K562 (cell line): Measurements from ENCODE around the gene ZNF462. TPM values are rescaled to one million over a fixed set of nuclear protein-coding genes. Genes with fewer than 3 reads are reported as not detected.

Source experiments
- ATAC-seq: fragments of 200-7000 bp; cut with Tn5 transposase; 3 replicates; pipeline ENCODE4 v1.9.1; 2020; ENCODE audit warnings: moderate library complexity
- BruUV-seq: library from RNA; stranded (reverse); fragments of 400-500 nt; replicated peaks from 2 replicates; lab custom pipeline; 2021; lab: Mats Ljungman, UMichigan
- CTCF ChIA-PET: fragments of 300-600 bp; formaldehyde crosslinking; extraction: SDS; loops from one replicate; lab custom pipeline; 2021; ENCODE audit warnings: low intra/inter-chr PET ratio; lab: Yijun Ruan, JAX
- POLR2A ChIA-PET: fragments of 300-600, 350-650 bp; sonication (Branson Sonifier 250); formaldehyde crosslinking; extraction: SDS; loops from one replicate; lab custom pipeline; 2021; ENCODE audit warnings: antibody characterized with exemption, inconsistent platforms; lab: Yijun Ruan, JAX
- DNase-seq, 4 experiments: peaks; one replicate each; pipeline versions ENCODE4 v3.0.0 to v3.0.0-alpha.2; 2011 to 2018; ENCODE audit warnings: low spot score in 3 of 4, mixed read lengths in 3 of 4; ENCODE audit errors: extremely low read depth in 1 of 4
- FAIRE-seq: peaks from 2 replicates; lab custom pipeline; 2011; peaks lifted over from hg19 to GRCh38; lab: Jason Lieb, UNC
- H2AFZ ChIP-seq: 2 replicates; pipeline ENCODE4 v1.6.0; 2011; ENCODE audit warnings: low read depth, low read length, control low read depth, inconsistent platforms
- H3K27ac ChIP-seq: fragments of 200-600 bp; 3 replicates; pipeline ENCODE4 v1.8.0; 2011; ENCODE audit warnings: low read depth, mild to moderate bottlenecking, control low read depth, inconsistent platforms, low read length, moderate library complexity, mixed read lengths; ENCODE audit errors: extremely low read depth
- H3K27me3 ChIP-seq, 2 experiments: fragments of 300-600 bp in 1 of 2; 2 replicates in 1 of 2; 3 replicates in 1 of 2; pipeline versions ENCODE4 v1.6.0 to v1.8.0; 2011; ENCODE audit warnings: inconsistent platforms in 2 of 2, low read length in 2 of 2, mild to moderate bottlenecking in 1 of 2, mixed read lengths in 1 of 2, moderate library complexity in 1 of 2; ENCODE audit not compliant: control insufficient read depth in 2 of 2, insufficient read depth in 2 of 2
- H3K36me3 ChIP-seq: fragments of 300-600 bp; 3 replicates; pipeline ENCODE4 v1.8.0; 2011; ENCODE audit warnings: mild to moderate bottlenecking, low read length, inconsistent platforms; ENCODE audit not compliant: control insufficient read depth, insufficient read depth
- H3K4me1 ChIP-seq, 2 experiments: fragments of 200-600 bp in 1 of 2; replicated peaks in 1 of 2; 2 replicates in 1 of 2; 3 replicates in 1 of 2; pipeline versions ENCODE4 v1.5.1 to v1.8.0; 2011; ENCODE audit warnings: inconsistent platforms in 2 of 2, low read length in 2 of 2, mild to moderate bottlenecking in 1 of 2, mixed read lengths in 1 of 2, moderate library complexity in 1 of 2; ENCODE audit not compliant: control insufficient read depth in 2 of 2, insufficient read depth in 2 of 2
- H3K4me2 ChIP-seq: 2 replicates; pipeline ENCODE4 v1.6.1; 2011; ENCODE audit warnings: low read length, control low read depth, inconsistent platforms, mixed read lengths; ENCODE audit not compliant: insufficient read depth
- H3K4me3 ChIP-seq: fragments of 200-600 bp; sonication (generic), shearing (Covaris generic); 2 replicates; pipeline ENCODE4 v1.5.1; 2016; ENCODE audit warnings: control low read depth, inconsistent platforms
- H3K79me2 ChIP-seq: fragments of 200-600 bp; 3 replicates; pipeline ENCODE4 v1.8.0; 2011; ENCODE audit warnings: low read length, inconsistent platforms; ENCODE audit not compliant: control insufficient read depth, insufficient read depth
- H3K9ac ChIP-seq, 2 experiments: 2 replicates each; pipeline versions ENCODE4 v1.6.0 to v1.6.1; 2011; ENCODE audit warnings: low read depth in 2 of 2, low read length in 2 of 2, control low read depth in 1 of 2, inconsistent platforms in 1 of 2, mild to moderate bottlenecking in 1 of 2, mixed read lengths in 1 of 2; ENCODE audit not compliant: insufficient read depth in 1 of 2
- H3K9me1 ChIP-seq: one replicate; pipeline ENCODE4 v1.6.0; 2011; ENCODE audit warnings: inconsistent platforms, mild to moderate bottlenecking, low read length, moderate library complexity; ENCODE audit not compliant: control insufficient read depth, insufficient read depth
- H3K9me3 ChIP-seq: replicated peaks from 2 replicates; pipeline ENCODE4 v1.5.1; 2011; ENCODE audit warnings: low read depth, low read length, inconsistent platforms; ENCODE audit not compliant: control insufficient read depth, insufficient read depth
- H4K20me1 ChIP-seq: replicated peaks from 2 replicates; pipeline ENCODE4 v1.6.1; 2011; ENCODE audit warnings: low read length, inconsistent platforms, mixed read lengths; ENCODE audit not compliant: control insufficient read depth, insufficient read depth
- CREB3L1 ChIP-seq: fragments of 450-650 bp; IDR thresholded peaks from 2 replicates; pipeline ENCODE4 v1.6.1; 2014; ENCODE audit warnings: low read depth, mild to moderate bottlenecking, moderate library complexity, borderline replicate concordance
- E2F6 ChIP-seq, 2 experiments: IDR thresholded peaks; 2 replicates each; pipeline ENCODE4 v1.6.1; 2011; ENCODE audit warnings: borderline replicate concordance in 1 of 2, control low read depth in 1 of 2, low read depth in 1 of 2, low read length in 1 of 2, mild to moderate bottlenecking in 1 of 2, mixed read lengths in 1 of 2, moderate library complexity in 1 of 2; ENCODE audit not compliant: insufficient read depth in 1 of 2, insufficient read length in 1 of 2, poor library complexity in 1 of 2, severe bottlenecking in 1 of 2; ENCODE audit errors: extremely low read depth in 1 of 2
- GABPA ChIP-seq: fragments of 200-800 bp; sonication (Bioruptor generic); conservative IDR thresholded peaks from 2 replicates; pipeline ENCODE4 v1.6.1; 2016; ENCODE audit warnings: low read depth, missing genetic modification characterization, missing compliant biosample characterization
- MTA2 ChIP-seq: fragments of 450-650 bp; IDR thresholded peaks from 2 replicates; pipeline ENCODE4 v1.6.1; 2016; ENCODE audit warnings: low read depth
- NFE2 ChIP-seq: IDR thresholded peaks from 2 replicates; pipeline ENCODE4 v1.6.1; 2014; ENCODE audit warnings: antibody characterized with exemption, low read depth
- PHB2 ChIP-seq: fragments of 450-650 bp; IDR thresholded peaks from 2 replicates; pipeline ENCODE4 v1.6.1; 2017; ENCODE audit warnings: low read depth
- RBFOX2 ChIP-seq: fragments of 200-400 bp; formaldehyde crosslinking; IDR thresholded peaks from 2 replicates; pipeline ENCODE4 v1.6.1; 2017; ENCODE audit warnings: low read depth, mild to moderate bottlenecking, low read length, moderate library complexity
- SIRT6 ChIP-seq: IDR thresholded peaks from one replicate; pipeline ENCODE4 v1.6.1; 2012; ENCODE audit warnings: low read depth, mild to moderate bottlenecking, control low read depth, inconsistent platforms, low read length, moderate library complexity
- SPI1 ChIP-seq: IDR thresholded peaks from 2 replicates; pipeline ENCODE4 v1.6.1; 2011; ENCODE audit warnings: low read depth, low read length, control low read depth, borderline replicate concordance
- TAF15 ChIP-seq: fragments of 200-400 bp; formaldehyde crosslinking; IDR thresholded peaks from 2 replicates; pipeline ENCODE4 v1.6.1; 2017; ENCODE audit warnings: mild to moderate bottlenecking, low read depth, low read length, moderate library complexity
- ZNF133 ChIP-seq: fragments of 250-450 bp; sonication (Bioruptor Pico); IDR thresholded peaks from 2 replicates; pipeline ENCODE4 v1.4.0; 2020; ENCODE audit warnings: mild to moderate bottlenecking
- ZNF143 ChIP-seq: sonication (generic); formaldehyde crosslinking; IDR thresholded peaks from 2 replicates; pipeline ENCODE4 v1.9.0; 2022; ENCODE audit warnings: mild to moderate bottlenecking, missing genetic modification reagents
- ZNF696 ChIP-seq: fragments of 250-450 bp; sonication (Bioruptor Pico); conservative IDR thresholded peaks from 2 replicates; pipeline ENCODE4 v1.4.0; 2020; ENCODE audit warnings: mild to moderate bottlenecking, moderate library complexity
- WGBS: fragments of 100-300 bp; shearing (Covaris generic); methylation state at CpG from one replicate; pipeline ENCODE4 v1.1.6; 2016; ENCODE audit warnings: low coverage, mixed read lengths; ENCODE audit not compliant: insufficient coverage; ENCODE audit errors: missing lambda C conversion rate; 5-methylcytosine and 5-hydroxymethylcytosine counted together
- in situ Hi-C: fragments of 300-500 bp; cut with MboI; formaldehyde crosslinking; loops from 4 replicates; pipeline ENCODE4 v1.15.0; 2018; ENCODE audit warnings: inconsistent platforms, mixed read lengths
- intact Hi-C: fragments of 100-400 bp; cut with micrococcal nuclease; formaldehyde crosslinking; loops from 2 replicates; pipeline ENCODE4 v1.14.2; 2022
- polyA plus RNA-seq, 8 experiments: library from polyadenylated mRNA; depleted of rRNA in 4 of 8; stranded (reverse) in 5 of 8; unstranded in 3 of 8; fragments of >200 nt; fragmentation: Nextera tagmentation in 2 of 8; fragmentation: Illumina TruSeq in 1 of 8; extraction: Ambion mirVana in 2 of 8; extraction: Trizol in 1 of 8; gene quantifications; 2 replicates each; pipeline versions ENCODE4 v1.2.1 to v1.2.3, GENCODE V29; 2011 to 2014; ENCODE audit warnings: inconsistent platforms in 1 of 8, missing spikeins in 1 of 8
- total RNA-seq, 7 experiments: library from RNA; depleted of rRNA in 6 of 7; stranded (reverse); fragments of >200 nt in 6 of 7; fragmentation: Illumina TruSeq in 2 of 7; extraction: Trizol in 2 of 7; gene quantifications; 2 replicates each; pipeline versions ENCODE4 v1.2.1 to v1.2.3, GENCODE V29; 2011 to 2021; ENCODE audit warnings: low replicate concordance in 1 of 7

The ZNF462 gene
- total and polyA plus RNA-seq, 9 of the 15 experiments (the other 6 are each of a cell fraction or from before 2014, with no cell fraction given): 0.20 TPM; not detected in 8

DNA sequence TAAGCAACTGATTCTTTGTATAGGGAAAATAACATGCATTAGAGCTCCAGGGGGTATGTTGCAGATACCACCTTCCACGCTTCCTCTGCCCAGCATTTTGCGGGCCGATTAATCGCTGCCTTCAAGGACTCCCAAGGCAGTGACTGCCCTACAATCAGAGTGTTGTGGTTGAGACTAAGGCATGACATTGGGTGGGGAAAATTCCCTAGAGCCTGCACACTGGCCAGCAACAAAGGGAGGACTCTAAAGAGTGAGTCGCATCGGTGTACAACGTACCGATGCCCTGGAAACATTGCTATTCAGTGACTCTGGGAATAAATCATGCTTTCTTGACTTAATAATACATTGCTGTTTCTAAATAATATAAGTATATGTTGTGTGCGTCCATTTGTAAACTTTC lies 119.7 kb downstream of the ZNF462 start:
- FAIRE-seq (no peak), DNase-seq (no peak), ATAC-seq (no peak)
- Histone ChIP-seq H3K27ac (no peak overlapping the region), H3K79me2 (no peaks in the 10 kb centered on the region), H3K4me1 (no peaks in the 10 kb centered on the region), H3K27me3 (no peaks in the 10 kb centered on the region), H3K4me2 (no peak overlapping the region), H2AFZ (no peak overlapping the region), H3K9me3 (no peaks in the 10 kb centered on the region), H3K9me1 (no peaks in the 10 kb centered on the region), H4K20me1 (no peaks in the 10 kb centered on the region), H3K9ac (no peak overlapping the region), H3K4me3 (no peak overlapping the region), H3K36me3 (no peaks in the 10 kb centered on the region)
- POLR2A ChIA-PET: no interaction called here
- in situ Hi-C loops (no loop called here), intact Hi-C loops (no loop called here)
- CTCF ChIA-PET: no interaction called here
- BruUV-seq: no TSS peak
- no peak for TF ChIP-seq CREB3L1
- no peak for TF ChIP-seq SPI1
- TF ChIP-seq TAF15: no peak
- TF ChIP-seq ZNF696: no peak
- no peak for TF ChIP-seq GABPA (tag)
- TF ChIP-seq ZNF143 (CRISPR knock-in tag): no peak
- no peak for TF ChIP-seq E2F6 (IDR thresholded peaks at IDR 0.05; ENCODE audit: borderline replicate concordance in 1 of 2, extremely low read depth in 1 of 2, insufficient read depth in 1 of 2, insufficient read length in 1 of 2, low read depth in 1 of 2, low read length in 1 of 2, poor library complexity in 1 of 2, severe bottlenecking in 1 of 2)
- no peak for TF ChIP-seq RBFOX2
- no peak for TF ChIP-seq SIRT6
- no peak for TF ChIP-seq PHB2
- TF ChIP-seq MTA2: no peak
- no peak for TF ChIP-seq ZNF133
- no peak for TF ChIP-seq NFE2
- 0% methylated on average over 9 of the region's 9 CpGs for WGBS
